Activated T-helper 9 cell treated with anti-CD3 and anti-CD28 coated beads, Interleukin-2, amount 50 U/mL, for 16 hours (primary cell): Measurements from ENCODE around the gene KRT1.

ENCODE experiments used
- DNase-seq: peaks from one replicate; pipeline ENCODE4 v3.0.0-alpha.2; 2020; ENCODE audit warnings: low read depth

Gene KRT1

GRCh38 chr12:52659951-52660350, 20.3 kb downstream of the KRT1 start:
- DNase-seq = no peak

DNA sequence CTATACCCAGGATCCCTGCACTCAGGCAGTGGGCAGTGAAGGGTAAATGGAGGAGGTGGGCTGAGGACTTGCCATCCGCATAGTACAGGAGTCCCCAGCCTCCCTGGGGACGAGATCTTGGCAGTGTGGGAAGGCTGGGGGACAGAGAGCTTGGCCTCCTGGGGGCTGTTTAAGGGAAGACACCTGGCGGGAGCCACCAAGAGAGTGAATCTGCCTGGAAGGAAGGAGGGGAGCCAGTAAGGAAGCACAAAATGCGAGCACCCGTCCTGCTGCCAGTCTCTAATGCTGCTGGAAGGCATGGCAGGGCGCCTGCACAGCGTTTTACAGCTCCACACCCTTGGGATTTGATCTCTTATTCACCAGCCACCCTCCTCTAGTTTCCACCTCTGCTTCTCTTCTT, 20.8 kb downstream of the KRT1 start:
- no peak for DNase-seq

DNA sequence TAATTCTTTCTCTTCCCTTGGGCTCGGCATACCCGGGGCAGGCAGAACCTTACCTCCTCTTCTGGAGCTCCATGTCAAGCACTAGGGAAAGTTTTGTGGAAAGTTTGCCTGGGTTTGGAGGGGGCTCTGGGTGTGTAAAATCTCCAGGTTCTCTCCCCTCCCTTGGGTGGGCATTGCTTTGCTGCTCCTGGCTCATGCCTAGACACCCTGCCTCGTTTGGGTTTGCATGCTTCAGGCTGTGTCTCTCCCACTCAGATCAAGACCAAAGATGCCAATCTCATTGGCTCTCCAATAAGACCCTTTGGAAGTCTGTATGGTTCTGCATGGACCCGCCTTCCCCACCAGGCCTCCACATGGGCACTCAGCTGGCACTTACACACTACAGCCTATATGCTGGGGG, 22.0 kb downstream of the KRT1 start:
- no peak for DNase-seq

DNA sequence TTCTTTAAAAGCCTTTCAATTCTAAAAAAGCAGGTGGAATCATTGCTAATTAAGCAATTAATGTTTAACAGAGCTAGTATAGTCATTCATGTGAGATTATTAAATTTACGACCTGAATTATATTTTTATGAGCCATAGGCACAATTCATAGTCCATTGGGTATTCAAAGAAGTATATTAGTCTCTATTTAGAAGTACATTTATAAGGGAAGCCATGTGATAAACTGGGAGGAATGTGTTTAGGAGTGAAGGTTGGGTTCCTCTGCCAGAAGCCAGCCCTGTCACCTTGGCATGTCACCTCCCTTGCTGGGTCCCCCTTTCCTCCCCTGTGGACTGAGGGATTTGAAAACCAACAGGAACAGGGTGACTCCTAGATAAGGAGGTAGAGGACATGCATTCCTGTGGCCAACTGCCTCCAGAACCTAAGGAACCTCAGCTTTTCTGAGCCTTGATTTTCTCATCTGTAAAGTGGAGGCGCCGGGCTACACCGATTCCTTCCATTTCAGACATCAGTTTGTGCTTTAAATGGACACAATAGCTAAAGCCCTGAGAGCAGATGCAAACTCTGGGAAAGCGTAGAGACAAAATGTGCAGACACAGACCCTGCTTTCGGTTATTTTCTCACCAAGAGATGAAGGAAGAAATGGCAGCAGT, 22.8 kb downstream of the KRT1 start:
- DNase-seq = no peak

DNA sequence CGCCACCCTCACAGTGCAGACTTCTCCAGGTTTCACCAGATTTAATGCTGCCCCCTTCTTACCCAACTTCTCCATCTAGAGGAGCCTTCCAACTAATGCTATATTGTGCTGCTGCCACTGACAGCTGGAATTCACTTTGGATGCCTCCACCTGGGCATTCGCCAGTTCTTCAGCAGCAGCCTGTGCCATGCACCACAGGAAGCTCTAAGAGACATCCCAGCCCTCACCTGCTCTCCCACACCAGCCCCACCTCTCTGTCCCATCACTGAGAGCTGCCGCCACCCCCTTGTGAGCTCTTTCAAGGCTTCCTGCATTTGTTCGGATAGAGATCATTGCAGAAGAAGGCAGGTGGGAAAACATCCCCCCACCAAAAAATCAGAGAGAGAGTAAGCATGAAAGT, 23.6 kb downstream of the KRT1 start:
- no peak for DNase-seq

GRCh38 chr12:52655720-52656124, 24.5 kb downstream of the KRT1 start:
- no peak for DNase-seq

DNA sequence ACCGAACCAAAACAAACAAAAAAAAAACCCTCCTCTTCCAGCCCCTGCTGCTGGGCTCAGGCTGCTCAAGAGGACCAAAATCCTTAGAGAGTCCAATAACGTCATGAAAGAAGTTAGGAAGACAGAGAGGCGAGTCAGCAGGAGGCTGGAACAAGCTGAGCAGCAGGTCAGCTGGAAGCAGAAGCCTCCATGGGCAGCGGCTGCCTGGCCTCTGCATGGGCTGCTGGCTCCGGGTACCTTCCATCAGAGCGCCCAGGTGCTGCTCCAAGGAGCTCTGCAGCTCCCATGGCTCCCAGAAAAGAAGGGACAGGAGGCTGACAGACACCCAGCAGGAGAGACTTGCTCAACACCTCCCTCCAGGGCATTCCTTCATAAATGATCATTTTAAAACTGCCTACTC, 25.0 kb downstream of the KRT1 start:
- DNase-seq = no peak

- no peak for DNase-seq
These were observed 28.4 kb downstream of the KRT1 start, which contains the start of gene KRT2 for GRCh38 chr12:52651726-52652261. Gene KRT2 (minus strand): TSS chr12:52652211. CDS start chr12:52652142, 69 bp downstream.

- no peak for DNase-seq
These were observed 29.6 kb downstream of the KRT1 start for GRCh38 chr12:52650520-52651081.

- no peak for DNase-seq
These were observed 31.1 kb downstream of the KRT1 start for GRCh38 chr12:52649066-52649465.

DNA sequence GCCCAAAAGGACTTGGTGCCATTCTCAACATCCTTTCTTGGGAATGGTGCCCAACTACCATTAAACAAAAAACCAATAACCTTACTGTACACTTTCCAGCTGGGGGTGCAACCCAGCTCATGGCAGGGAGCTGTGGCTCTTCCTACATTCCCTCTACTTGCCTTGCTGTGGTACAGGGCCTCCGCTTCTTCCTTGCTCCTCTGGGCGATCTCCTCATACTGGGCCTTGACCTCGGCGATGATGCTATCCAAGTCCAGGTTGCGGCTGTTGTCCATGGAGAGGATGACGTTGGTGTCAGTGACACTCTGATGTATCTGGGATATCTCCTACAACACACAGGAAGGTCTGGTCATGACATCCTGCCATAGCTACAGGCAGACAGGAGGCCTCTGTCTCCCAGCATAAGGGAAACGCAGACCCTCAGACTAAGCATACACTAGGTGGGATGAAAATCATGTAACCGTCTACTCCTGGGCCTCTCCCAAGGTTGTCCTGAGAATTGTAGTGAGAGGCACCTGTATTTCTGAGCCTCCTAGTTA, 32.1 kb downstream of the KRT1 start:
- DNase-seq = no peak

GRCh38 chr12:52647601-52648000, 32.6 kb downstream of the KRT1 start:
- no peak for DNase-seq

DNA sequence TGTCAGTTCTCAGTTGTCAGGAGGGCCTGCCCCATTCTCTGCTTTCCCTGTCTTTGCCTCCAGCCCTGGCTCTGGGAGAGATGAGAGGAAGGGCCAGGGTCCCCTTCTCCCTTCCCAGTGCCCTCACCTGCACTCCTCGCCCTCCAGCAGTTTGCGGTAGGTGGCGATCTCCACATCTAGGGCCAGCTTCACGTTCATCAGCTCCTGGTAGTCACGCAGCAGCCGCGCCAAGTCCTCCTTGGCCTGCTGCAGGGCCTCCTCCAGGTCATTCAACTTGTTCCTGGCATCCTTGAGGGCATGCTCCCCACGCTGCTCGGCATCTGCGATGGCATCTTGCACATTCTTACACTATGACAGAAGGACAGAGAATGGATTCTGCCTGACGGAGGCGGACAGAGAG, 33.6 kb downstream of the KRT1 start:
- DNase-seq = no peak

- no peak for DNase-seq
These were observed 34.2 kb downstream of the KRT1 start for GRCh38 chr12:52645982-52646381.

DNA sequence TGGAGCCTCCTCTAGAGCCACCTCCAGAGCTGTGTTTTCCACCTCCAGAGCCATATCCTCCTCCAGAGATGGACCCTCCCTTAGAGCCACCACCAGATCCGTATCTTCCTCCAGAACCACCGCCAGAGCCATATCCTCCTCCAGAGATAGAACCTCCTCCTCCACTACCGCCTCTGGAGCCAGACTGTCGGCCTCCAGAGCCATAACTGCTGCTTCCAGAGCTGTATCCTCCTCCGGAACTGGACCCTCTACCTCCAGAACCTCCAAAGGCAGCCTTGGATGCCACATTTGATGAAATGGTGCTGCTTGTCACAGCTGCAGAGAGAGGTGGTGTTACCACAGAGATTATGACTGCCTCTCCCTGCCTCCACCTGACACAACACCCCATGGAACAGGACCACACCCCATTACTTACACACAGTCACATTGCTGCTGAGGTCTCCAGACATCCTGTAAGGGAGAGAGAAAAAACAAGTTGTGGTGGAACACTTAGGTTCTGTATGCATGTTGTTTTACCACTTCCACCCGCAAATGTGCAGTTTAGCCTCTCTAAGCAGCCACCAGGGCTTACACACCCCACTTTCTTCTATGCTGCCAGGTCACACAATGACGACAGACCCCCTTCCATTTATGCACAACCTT, 35.0 kb downstream of the KRT1 start:
- DNase-seq = no peak

- no peak for DNase-seq
These were observed 36.2 kb downstream of the KRT1 start for GRCh38 chr12:52644078-52644415.

GRCh38 chr12:52643233-52644077, 36.8 kb downstream of the KRT1 start:
- no peak for DNase-seq

DNA sequence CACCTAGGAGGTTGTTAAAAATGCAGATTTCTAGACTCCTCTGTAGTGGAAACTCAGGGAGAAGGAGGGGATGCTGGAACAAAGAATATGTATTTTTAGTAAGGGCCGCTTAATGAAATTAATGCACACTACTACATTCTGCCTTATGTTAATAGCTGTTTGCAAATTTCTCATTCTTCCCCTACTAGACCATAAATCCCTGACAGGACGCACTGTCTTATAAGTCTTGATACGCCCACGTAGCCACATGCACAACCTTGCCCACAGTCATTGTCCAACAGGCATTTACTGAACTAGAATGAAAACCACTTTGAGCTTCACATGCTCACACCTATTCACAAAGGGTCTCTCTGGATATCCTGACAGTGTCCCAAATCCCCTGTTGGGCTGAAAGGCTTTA, 38.7 kb downstream of the KRT1 start:
- no peak for DNase-seq

DNA sequence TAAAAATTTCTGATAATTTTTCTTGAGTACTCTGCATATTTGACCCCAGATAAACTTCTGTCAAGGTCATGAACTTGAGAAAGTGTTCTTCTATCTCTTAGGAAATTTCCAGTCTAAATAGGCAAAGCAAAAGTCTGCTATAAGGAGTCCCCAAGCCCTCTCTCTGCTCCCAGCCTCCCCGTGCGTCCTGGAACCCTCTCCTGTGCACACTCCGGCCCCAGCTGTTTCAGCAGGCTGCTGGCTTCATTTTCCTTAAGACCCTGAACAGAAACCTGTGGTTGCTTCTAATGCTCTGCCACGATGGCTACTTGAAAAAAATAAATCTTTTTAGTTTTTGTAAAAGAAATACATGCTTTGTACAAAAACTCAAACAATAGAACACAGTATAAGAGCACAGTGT, 42.9 kb downstream of the KRT1 start:
- DNase-seq = no peak

DNA sequence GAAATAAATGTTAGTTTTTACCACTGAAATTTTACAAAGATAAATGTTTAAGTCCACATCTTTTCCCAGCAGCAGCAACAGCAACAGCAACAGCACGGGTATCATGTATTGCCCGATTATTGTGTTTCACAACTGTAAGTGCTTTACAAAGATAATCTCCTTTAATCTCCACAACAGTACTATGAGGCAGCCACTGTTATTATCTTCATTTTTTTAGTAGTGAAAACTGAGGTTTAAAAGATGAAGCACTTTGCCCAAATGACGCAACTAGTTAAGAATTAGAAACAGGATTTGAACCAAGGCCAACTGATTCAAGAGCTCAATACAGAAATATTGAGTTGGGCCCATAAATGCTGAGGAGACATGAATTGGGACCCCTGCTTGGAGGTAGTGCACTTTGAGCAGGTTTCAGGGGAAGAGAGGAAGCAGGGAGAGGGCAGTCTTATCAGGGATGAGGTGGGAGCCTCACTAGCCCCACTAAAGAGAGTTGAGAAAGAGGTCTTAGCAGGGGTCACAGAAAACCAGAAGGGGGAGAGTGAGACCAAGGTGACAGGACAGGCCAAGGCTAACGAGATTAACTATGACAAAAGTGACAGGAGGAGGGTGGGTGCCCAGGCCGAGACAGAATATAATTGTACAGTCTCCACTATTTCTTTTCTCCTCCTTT, 43.5 kb downstream of the KRT1 start:
- DNase-seq = no peak

GRCh38 chr12:52636189-52636588, 44.0 kb downstream of the KRT1 start:
- DNase-seq = no peak
